ENCODE measurements around the gene LCTL.

LCTL gene

GRCh38 chr15:66578286-66578875, 12.6 kb upstream of the LCTL start:
- H3K27ac ChIP-seq: no peak overlapping the region
- TF ChIP-seq, protein P1, sequence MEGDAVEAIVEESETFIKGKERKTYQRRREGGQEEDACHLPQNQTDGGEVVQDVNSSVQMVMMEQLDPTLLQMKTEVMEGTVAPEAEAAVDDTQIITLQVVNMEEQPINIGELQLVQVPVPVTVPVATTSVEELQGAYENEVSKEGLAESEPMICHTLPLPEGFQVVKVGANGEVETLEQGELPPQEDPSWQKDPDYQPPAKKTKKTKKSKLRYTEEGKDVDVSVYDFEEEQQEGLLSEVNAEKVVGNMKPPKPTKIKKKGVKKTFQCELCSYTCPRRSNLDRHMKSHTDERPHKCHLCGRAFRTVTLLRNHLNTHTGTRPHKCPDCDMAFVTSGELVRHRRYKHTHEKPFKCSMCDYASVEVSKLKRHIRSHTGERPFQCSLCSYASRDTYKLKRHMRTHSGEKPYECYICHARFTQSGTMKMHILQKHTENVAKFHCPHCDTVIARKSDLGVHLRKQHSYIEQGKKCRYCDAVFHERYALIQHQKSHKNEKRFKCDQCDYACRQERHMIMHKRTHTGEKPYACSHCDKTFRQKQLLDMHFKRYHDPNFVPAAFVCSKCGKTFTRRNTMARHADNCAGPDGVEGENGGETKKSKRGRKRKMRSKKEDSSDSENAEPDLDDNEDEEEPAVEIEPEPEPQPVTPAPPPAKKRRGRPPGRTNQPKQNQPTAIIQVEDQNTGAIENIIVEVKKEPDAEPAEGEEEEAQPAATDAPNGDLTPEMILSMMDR (IDR thresholded peaks at IDR 0.05): no peak
- no peak for TF ChIP-seq ZFX (IDR thresholded peaks at IDR 0.05; ENCODE audit: borderline replicate concordance)

- TF ChIP-seq, protein P1 (IDR thresholded peaks at IDR 0.05): no peak
- no peak for TF ChIP-seq ZFX (IDR thresholded peaks at IDR 0.05; ENCODE audit: borderline replicate concordance)
Measured at GRCh38 chr15:66574596-66574950, 8.8 kb upstream of the LCTL start.

GRCh38 chr15:66573719-66574595, 8.2 kb upstream of the LCTL start:
- no peak for TF ChIP-seq ZFX (IDR thresholded peaks at IDR 0.05; ENCODE audit: borderline replicate concordance)
- TF ChIP-seq, protein P1 (IDR thresholded peaks at IDR 0.05): no peak
- no peak overlapping the region for H3K27ac ChIP-seq

More at GRCh38 chr15:66574596-66574950, 8.8 kb upstream of the LCTL start:
- H3K27ac ChIP-seq: no peak overlapping the region

GRCh38 chr15:66573348-66573718, 7.5 kb upstream of the LCTL start:
- H3K27ac ChIP-seq: no peak overlapping the region
- no peak for TF ChIP-seq ZFX (IDR thresholded peaks at IDR 0.05; ENCODE audit: borderline replicate concordance)
- TF ChIP-seq, protein P1 (IDR thresholded peaks at IDR 0.05): no peak

- TF ChIP-seq, protein P1 (IDR thresholded peaks at IDR 0.05): no peak
- no peak for TF ChIP-seq ZFX (IDR thresholded peaks at IDR 0.05; ENCODE audit: borderline replicate concordance)
- no peak overlapping the region for H3K27ac ChIP-seq
Measured at GRCh38 chr15:66572146-66572545, 6.3 kb upstream of the LCTL start.

DNA sequence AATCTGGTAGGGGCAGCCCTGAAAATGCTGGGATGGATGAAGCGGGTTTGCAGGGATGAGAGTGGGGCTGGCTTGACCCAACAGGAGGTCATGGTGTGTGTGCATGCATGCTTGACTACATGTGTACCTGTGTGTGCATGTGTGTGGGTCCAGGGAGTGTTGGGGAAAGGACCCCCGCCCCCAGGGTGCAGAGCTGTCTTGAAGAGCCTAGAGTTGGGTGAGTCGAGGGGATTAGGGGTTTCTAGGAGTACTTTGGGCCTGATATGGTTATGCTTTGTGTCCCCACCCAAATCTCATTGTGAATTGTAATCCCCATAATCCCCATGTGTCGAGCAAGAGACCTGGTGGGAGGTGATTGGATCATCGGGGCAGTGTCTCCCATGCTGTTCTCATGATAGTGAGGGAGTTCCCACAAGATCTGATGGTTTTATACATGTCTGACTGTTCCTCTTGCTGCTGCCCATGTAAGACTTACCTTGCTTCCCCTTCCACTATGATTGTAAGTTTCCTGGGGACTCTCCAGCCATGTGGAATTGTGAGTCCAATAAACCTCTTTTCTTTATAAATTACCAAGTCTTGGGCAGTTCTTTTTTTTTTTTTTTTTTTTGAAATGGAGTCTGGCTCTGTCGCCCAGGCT, 5.2 kb upstream of the LCTL start:
- no peak for TF ChIP-seq ZFX (IDR thresholded peaks at IDR 0.05; ENCODE audit: borderline replicate concordance)
- TF ChIP-seq, protein P1 (IDR thresholded peaks at IDR 0.05): no peak
- H3K27ac ChIP-seq: no peak overlapping the region

- TF ChIP-seq, protein P1 (IDR thresholded peaks at IDR 0.05): no peak
- TF ChIP-seq ZFX (IDR thresholded peaks at IDR 0.05; ENCODE audit: borderline replicate concordance): no peak
- H3K27ac ChIP-seq: no peak overlapping the region
Measured at GRCh38 chr15:66570327-66570726, 4.5 kb upstream of the LCTL start.

Measured in 22Rv1 (cell line).